IPS-NIHi7 (cell line): ENCODE measurements around the gene IKZF3.
"Not testable (repeated sequence)": the region's sequence is repeated elsewhere in the genome, so short reads cannot be mapped to it uniquely, and the experiment has no call there.

Experiments
- DNase-seq: peaks from one replicate; pipeline ENCODE4 v3.0.0; 2012; ENCODE audit warnings: mixed read lengths; ENCODE audit errors: extremely low spot score

The IKZF3 gene

DNA sequence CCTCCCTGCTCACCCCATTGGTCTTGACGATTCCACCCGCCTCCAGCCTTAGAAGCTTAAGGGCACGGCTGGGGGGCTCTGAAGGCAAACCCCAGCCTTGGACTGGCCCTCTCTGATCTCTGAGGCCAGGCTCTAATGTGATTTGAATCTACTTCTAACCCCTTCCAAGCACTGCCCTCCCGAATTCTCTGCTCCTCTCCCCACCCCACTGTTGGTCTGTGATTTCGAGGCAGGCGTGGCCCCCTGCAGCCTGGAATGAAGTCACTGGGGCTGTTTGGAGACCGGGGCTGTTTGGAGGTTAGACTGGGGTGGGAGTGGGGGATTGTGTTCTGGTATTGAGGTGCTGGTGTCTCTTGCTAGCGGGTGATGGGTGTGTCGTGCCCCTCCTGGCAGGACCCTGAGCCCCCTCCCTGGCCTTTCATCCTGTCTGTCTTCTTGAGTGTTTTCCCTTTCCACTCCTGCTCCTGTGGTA is 124.2 kb downstream of the IKZF3 start:
- no peak for DNase-seq

DNA sequence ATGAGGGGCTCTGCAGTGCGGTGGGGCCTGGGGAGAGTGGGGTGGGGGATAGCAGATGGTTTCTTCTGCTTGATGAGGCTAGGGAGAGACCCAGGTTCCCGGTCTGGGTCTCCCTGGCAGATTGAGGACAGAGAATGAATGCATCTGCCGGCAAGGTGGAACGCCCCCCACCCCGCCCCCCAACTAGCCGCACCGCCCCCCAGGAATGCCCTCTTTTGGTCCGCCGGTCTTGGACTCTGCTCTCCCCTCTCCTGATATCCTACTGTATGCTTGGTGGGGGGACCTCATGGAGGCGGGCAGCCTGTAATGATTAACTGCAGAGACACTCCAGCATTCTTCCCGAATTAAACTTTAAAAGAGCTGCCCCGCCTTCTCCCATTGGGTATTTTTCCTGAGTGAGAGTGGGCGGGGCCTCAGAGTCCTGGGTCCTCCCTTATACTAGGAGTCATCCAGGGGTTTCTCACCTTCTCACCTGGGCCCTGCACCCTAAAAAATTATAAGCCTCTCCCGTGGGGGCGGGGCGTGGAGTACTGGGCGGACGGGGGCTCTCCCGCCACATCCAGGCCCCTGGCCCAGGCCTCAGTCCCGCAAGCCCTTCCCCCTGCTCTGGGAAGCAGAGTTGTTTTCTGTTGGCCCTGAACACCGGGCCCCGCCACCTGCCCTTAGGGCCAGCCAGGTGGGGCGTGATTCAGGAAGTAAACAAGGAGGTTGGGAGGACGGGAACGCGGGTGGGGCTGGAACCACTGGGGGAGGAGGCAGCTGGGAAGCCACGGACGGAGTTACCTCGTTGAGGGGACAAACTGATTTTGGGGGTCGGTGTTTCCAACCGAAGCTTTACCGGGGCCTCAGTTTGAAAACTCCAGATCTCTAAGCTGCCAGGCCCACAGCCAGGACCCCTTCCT is 124.9 kb downstream of the IKZF3 start:
- DNase-seq = no peak

DNA sequence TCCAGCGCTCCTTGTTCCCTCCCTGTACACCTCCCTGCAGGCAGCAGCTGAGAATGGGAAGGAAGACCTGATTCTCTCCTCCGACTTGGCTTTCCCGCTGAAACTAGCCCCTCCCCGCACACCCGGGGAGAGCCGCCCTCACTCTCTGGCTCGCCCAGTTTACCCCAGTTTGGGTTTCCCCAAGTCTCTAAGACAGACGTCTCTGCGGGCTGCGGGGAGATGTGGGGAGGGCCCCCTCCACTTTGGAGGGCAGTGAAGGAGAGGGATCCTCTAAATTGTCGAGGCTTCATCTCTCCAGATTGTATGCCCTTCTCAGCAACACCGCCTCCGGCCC is 125.6 kb downstream of the IKZF3 start:
- DNase-seq = no peak

- DNase-seq = peak; percentile 78
These were observed 126.1 kb downstream of the IKZF3 start, which contains the start of gene GRB7 for GRCh38 chr17:39737760-39738567. GRB7 (plus strand) TSS chr17:39737938; CDS start chr17:39742302, 4,364 bp downstream.

GRCh38 chr17:39737206-39737759 is 126.8 kb downstream of the IKZF3 start:
- DNase-seq = no peak

DNA sequence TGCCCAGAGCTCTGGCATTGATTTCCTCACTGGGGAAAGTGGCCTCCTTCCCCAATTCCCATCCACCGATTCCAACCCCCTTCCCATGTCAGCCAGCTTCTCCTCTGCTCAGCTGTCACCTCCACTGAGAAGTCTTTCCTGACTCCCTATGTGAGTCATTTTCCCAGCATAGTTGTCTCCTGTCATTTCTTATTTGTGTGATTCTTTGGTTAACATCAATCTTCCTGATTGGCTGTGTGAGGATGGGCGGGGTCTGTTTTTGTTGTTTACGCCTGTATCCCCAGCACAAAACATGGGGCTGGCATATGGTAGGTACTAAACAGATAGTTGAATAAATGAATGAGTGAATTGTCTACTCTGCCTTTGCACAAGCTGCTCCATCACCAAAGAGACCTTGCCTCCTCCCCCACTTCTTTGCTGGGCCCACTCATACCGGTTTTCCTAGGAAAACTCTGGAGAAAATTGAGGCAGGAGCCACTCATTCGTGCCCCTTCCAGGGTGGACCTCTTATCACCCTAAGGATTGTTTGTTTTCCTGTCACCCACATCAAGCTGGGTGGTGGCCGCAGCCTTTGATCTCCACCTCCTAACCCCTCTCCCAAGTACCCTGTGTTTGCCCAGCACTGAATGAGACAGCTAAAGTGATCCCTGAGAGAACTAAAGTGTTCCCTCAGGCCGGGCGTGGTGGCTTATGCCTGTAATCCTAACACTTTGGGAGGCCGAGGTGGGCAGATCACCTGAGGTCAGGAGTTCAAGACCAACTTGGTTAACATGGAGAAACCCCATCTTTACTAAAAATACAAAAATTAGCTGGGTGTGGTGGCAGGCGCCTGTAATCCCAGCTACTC is 127.6 kb downstream of the IKZF3 start:
- DNase-seq = no peak

DNA sequence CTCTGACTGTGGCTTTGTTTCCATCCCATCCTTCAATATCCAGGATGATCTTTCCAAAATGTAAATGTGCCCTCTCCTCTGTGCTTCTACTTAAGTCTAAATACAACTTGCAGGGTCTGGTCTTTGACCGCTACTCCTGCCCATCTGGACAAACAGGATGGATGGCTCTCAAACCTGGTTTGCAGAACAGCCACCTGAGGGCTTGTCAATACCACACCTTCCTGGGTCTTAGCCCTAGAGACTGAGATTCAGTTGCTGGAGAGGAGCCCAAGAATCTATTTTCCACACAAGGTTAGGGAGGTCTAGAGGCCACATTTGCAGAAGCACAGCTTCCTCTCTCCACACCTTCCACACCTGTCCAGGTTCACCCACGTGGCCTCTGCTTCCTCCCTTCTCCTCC is 128.2 kb downstream of the IKZF3 start:
- no peak for DNase-seq

DNA sequence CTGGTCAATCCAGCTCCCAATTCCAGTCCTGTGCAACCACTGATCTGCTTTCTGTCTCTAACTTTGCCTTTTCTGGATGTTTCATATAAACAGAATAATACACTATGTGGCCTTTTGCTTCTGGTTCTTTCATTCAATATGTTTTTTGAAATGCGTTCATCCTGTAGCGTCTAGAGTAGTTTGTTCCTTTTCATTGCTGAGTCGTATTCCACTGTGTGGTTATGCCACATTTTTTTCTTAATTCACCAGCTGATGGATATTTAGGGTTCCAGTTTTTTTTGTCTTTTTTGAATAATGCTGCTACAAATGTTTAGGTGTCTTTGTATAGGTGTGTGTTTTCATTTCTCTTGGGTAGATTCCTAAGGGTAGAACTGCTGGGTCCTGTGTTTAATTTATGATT is 131.5 kb downstream of the IKZF3 start:
- DNase-seq = no peak

DNA sequence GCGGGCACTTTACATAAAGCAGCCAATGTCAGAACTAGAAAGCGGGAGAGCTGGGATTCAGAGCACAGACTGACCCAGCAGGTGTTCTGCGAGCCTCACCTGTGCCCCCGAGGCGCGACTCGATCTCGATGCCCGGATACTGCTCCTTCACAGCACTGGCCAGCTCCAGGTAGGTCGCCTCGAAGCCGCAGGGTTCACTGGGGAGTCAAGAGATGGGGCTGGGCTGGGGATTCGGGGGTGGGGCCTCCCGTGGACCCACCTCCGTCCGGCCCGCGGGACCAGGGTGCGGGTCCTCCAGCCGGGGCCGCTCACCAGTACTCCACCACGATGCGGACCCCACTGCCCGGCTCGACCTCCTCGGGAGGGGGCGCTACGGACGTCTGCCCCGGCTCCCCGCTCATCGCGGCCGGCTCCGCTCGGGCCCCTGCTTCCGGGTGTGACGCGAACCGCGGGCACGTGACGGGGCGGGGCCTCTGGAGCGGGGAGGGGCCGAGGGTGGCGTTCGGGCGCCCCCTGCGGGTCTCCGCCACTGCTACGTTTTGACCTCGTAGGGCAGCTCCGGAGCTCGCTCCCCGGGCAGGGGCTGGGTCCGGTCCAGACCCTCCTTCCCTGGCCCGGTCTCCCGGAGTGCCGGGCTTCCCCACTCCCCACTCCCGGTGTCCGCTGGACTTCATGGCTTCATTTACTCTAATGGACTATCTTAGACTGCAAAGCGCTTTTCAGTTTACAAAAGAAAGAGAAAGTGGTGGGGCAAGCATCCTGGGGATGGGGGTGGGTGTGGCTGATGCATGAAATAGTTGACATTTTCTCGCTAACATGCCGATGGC is 133.8 kb downstream of the IKZF3 start, which contains the start of gene MIEN1:
Gene MIEN1, minus strand, starts transcription at position 438 of the 827 bp plus-strand sequence. Its CDS starts 37 bp downstream, at position 401.
- DNase-seq = peak; percentile 97

DNA sequence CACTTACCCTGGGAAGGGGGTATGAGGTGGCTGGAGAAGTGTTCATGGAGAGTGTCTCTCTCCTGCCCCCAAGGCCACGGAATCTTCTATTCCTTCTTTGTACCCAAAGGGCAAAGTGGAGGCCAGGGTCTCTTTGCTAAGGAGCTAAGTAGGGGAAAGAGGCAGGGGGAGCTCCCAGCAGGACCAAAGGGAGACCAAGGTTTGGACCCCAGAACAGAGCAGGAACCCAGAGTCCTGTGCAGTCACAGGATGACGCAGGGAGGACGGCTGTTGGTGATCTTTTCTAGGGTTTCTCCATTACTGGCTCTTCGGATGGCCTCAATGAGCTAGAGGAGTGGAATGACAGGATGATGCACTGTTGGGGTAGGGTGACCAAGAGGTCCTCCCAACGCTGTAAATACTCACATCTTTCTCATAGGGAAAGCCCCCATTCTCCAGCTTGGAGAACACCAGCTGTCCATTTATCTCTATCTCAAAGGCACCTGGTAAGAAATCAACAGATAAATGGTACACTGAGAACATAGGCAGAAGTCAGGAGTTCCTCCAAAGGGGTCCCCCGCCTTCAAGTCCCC is 134.7 kb downstream of the IKZF3 start:
- no peak for DNase-seq

DNA sequence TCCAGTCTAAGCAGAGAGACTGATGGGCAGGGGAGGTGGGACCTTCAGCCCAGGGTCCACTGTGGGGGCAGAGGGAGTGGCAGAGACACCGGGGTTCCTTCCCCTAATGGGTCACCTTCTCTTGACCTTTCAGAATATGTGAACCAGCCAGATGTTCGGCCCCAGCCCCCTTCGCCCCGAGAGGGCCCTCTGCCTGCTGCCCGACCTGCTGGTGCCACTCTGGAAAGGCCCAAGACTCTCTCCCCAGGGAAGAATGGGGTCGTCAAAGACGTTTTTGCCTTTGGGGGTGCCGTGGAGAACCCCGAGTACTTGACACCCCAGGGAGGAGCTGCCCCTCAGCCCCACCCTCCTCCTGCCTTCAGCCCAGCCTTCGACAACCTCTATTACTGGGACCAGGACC is 136.6 kb downstream of the IKZF3 start:
- no peak for DNase-seq

DNA sequence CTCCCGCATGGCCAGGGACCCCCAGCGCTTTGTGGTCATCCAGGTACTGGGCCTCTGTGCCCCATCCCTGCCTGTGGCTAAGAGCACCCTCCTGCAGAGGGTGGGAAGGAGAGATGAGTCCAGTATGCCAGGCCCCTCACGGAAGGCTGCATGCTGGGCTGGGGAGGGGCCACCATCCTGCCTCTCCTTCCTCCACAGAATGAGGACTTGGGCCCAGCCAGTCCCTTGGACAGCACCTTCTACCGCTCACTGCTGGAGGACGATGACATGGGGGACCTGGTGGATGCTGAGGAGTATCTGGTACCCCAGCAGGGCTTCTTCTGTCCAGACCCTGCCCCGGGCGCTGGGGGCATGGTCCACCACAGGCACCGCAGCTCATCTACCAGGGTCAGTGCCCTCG is 137.5 kb downstream of the IKZF3 start:
- DNase-seq = no peak

GRCh38 chr17:39725923-39726322 is 138.2 kb downstream of the IKZF3 start:
- not testable (repeated sequence) for DNase-seq

DNA sequence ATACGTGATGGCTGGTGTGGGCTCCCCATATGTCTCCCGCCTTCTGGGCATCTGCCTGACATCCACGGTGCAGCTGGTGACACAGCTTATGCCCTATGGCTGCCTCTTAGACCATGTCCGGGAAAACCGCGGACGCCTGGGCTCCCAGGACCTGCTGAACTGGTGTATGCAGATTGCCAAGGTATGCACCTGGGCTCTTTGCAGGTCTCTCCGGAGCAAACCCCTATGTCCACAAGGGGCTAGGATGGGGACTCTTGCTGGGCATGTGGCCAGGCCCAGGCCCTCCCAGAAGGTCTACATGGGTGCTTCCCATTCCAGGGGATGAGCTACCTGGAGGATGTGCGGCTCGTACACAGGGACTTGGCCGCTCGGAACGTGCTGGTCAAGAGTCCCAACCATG is 139.4 kb downstream of the IKZF3 start:
- no peak for DNase-seq

DNA sequence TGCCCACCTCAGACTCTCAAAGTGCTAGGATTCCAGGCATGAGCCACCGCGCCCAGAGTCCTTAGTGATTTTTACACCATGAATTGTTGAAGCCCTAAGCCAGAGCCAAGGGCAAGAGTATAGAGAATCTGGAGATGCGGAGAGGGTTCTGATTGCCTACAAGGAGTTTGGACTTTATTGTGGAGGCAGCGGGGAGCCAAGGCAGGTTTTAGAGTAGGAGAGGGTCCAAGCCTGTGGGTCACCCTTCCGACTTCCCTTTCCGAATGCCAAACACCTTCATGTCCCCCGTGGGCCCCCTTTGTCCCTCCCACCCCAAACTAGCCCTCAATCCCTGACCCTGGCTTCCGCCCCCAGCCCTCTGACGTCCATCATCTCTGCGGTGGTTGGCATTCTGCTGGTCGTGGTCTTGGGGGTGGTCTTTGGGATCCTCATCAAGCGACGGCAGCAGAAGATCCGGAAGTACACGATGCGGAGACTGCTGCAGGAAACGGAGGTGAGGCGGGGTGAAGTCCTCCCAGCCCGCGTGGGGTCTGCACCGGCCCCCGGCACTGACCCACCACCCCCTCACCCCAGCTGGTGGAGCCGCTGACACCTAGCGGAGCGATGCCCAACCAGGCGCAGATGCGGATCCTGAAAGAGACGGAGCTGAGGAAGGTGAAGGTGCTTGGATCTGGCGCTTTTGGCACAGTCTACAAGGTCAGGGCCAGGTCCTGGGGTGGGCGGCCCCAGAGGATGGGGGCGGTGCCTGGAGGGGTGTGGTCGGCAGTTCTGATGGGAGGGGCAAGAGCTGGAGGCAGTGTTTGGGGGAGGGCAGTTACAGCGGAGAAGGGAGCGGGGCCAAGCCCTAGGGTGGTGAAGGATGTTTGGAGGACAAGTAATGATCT is 140.9 kb downstream of the IKZF3 start:
- peak; percentile 81 for DNase-seq

DNA sequence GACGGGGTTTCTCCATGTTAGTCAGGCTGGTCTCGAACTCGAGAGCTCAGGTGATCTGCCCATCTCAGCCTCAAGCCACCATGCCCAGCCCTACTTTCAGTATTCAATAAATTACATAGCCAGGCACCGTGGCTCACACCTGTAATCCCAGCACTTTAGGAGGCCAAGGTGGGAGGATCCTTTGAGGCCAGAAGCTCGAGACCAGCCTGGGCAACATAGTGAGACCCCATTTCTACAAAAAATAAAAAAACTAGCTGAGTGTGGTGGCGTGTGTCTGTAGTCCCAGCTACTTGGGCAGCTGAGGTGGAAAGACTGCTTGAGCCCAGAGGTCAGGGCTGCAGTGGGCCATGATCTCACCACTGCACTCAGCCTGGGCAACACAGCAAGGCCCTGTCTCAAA is 142.0 kb downstream of the IKZF3 start:
- no peak for DNase-seq

- no peak for DNase-seq
These were observed 144.4 kb downstream of the IKZF3 start for GRCh38 chr17:39719563-39720355.

DNA sequence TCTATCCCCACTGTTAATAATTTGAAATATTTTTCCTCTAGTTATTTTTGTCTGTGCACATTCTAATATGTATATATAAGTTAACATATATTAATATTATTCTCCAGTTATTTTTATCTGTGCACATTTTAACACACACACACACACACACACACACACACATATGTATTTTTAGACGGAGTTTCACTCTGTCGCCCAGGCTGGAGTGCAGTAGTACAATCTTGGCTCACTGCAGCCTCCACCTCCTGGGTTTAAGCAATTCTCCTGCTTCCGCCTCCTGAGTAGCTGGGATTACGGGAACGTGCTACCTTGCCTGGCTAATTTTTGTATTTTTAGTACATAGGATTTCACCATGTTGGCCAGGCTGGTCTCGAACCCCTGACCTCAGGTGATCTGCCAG is 146.5 kb downstream of the IKZF3 start:
- DNase-seq = no peak
